Smooth muscle cell (in vitro differentiated cells): Measurements from ENCODE around the gene STARD8. TPM values are rescaled to one million over a fixed set of nuclear protein-coding genes. Genes with fewer than 3 reads are reported as not detected.

ENCODE experiments used
- DNase-seq: peaks from one replicate; lab custom pipeline; 2025; ENCODE audit not compliant: unreplicated experiment; lab: John Stamatoyannopoulos, UW
- H2AFZ ChIP-seq: fragments of 200-600 bp; sonication (generic); 2 replicates; pipeline ENCODE4 v1.6.0; 2016; ENCODE audit warnings: antibody characterized with exemption, low read depth, mild to moderate bottlenecking
- H3F3A ChIP-seq: fragments of 200-600 bp; sonication (generic); 2 replicates; pipeline ENCODE4 v1.6.0; 2017; ENCODE audit warnings: antibody characterized with exemption, low read depth
- H3K27ac ChIP-seq: fragments of 200-600 bp; sonication (generic); 2 replicates; pipeline ENCODE4 v1.5.1; 2016; ENCODE audit warnings: low read depth, mild to moderate bottlenecking
- H3K27me3 ChIP-seq: fragments of 200-600 bp; sonication (generic); 2 replicates; pipeline ENCODE4 v1.6.1; 2016; ENCODE audit warnings: low read depth, mild to moderate bottlenecking
- H3K36me3 ChIP-seq: fragments of 200-600 bp; sonication (generic); 2 replicates; pipeline ENCODE4 v1.5.1; 2016; ENCODE audit warnings: low read depth
- H3K4me1 ChIP-seq: fragments of 200-600 bp; sonication (generic); 2 replicates; pipeline ENCODE4 v1.5.1; 2016; ENCODE audit warnings: low read depth
- H3K4me2 ChIP-seq: fragments of 200-600 bp; sonication (generic); 2 replicates; pipeline ENCODE4 v1.6.0; 2016; ENCODE audit warnings: mild to moderate bottlenecking
- H3K4me3 ChIP-seq: fragments of 200-600 bp; sonication (generic); 2 replicates; pipeline ENCODE4 v1.5.1; 2016; ENCODE audit warnings: mild to moderate bottlenecking
- H3K79me2 ChIP-seq: fragments of 200-600 bp; sonication (generic); 2 replicates; pipeline ENCODE4 v1.6.0; 2016; ENCODE audit warnings: low read depth, mild to moderate bottlenecking
- H3K9ac ChIP-seq: fragments of 200-600 bp; sonication (generic); 2 replicates; pipeline ENCODE4 v1.6.0; 2016; ENCODE audit warnings: low read depth
- H3K9me3 ChIP-seq: fragments of 200-600 bp; sonication (generic); replicated peaks from 2 replicates; pipeline ENCODE4 v1.5.1; 2016; ENCODE audit warnings: low read depth
- H4K20me1 ChIP-seq: fragments of 200-600 bp; sonication (generic); 2 replicates; pipeline ENCODE4 v1.6.0; 2016; ENCODE audit warnings: low read depth
- WGBS: methylation state at CpG from one replicate; pipeline ENCODE4 v1.1.7; 2016; ENCODE audit warnings: low lambda C conversion rate; 5-methylcytosine and 5-hydroxymethylcytosine counted together
- polyA plus RNA-seq: library from polyadenylated mRNA; unstranded; fragments of >200 nt; fragmentation: Nextera tagmentation; extraction: Ambion mirVana; gene quantifications from 2 replicates; pipeline ENCODE4 v1.2.1, GENCODE V29; 2016
- total RNA-seq: library from RNA; depleted of rRNA; stranded (reverse); fragments of >200 nt; gene quantifications from 2 replicates; pipeline ENCODE4 v1.2.3, GENCODE V29; 2014
- TF ChIP-seq, protein P1 (sequence below): fragments of 200-600 bp; sonication (generic); IDR thresholded peaks from 2 replicates; pipeline ENCODE4 v1.5.1; 2017; ENCODE audit warnings: borderline replicate concordance, mild to moderate bottlenecking, antibody characterized with exemption; ENCODE audit not compliant: insufficient read depth, poor library complexity, severe bottlenecking

Gene STARD8
- total and polyA plus RNA-seq, 2 experiments from 2014 or later = 0.27 to 0.38 TPM

- no peak overlapping the region for H3K27ac ChIP-seq
- TF ChIP-seq, protein P1, sequence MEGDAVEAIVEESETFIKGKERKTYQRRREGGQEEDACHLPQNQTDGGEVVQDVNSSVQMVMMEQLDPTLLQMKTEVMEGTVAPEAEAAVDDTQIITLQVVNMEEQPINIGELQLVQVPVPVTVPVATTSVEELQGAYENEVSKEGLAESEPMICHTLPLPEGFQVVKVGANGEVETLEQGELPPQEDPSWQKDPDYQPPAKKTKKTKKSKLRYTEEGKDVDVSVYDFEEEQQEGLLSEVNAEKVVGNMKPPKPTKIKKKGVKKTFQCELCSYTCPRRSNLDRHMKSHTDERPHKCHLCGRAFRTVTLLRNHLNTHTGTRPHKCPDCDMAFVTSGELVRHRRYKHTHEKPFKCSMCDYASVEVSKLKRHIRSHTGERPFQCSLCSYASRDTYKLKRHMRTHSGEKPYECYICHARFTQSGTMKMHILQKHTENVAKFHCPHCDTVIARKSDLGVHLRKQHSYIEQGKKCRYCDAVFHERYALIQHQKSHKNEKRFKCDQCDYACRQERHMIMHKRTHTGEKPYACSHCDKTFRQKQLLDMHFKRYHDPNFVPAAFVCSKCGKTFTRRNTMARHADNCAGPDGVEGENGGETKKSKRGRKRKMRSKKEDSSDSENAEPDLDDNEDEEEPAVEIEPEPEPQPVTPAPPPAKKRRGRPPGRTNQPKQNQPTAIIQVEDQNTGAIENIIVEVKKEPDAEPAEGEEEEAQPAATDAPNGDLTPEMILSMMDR = no peak
- no peaks in the 10 kb centered on the region for H3K4me1 ChIP-seq
- H4K20me1 ChIP-seq = no peaks in the 10 kb centered on the region
- no peak overlapping the region for H3K4me3 ChIP-seq
- no peak for DNase-seq
- no peaks in the 10 kb centered on the region for H3K9me3 ChIP-seq
- H3F3A ChIP-seq = no peaks in the 10 kb centered on the region
- H2AFZ ChIP-seq = no peak overlapping the region
- WGBS = 84% methylated on average over 9 of the region's 9 CpGs
- H3K4me2 ChIP-seq = no peak overlapping the region
- H3K36me3 ChIP-seq = no peaks in the 10 kb centered on the region
- no peaks in the 10 kb centered on the region for H3K79me2 ChIP-seq
- no peak overlapping the region for H3K9ac ChIP-seq
- no peaks in the 10 kb centered on the region for H3K27me3 ChIP-seq
Measured at GRCh38 chrX:68720851-68721250, 73.4 kb downstream of the STARD8 start.

- no peak overlapping the region for H3K4me3 ChIP-seq
- H3F3A ChIP-seq = no peaks in the 10 kb centered on the region
- H2AFZ ChIP-seq = no peak overlapping the region
- no peak for DNase-seq
- WGBS = 87% methylated on average over 7 of the region's 7 CpGs
- no peak overlapping the region for H3K27ac ChIP-seq
- no peaks in the 10 kb centered on the region for H3K4me1 ChIP-seq
- TF ChIP-seq, protein P1 = no peak
- no peak overlapping the region for H3K9ac ChIP-seq
- H3K4me2 ChIP-seq = no peak overlapping the region
- no peaks in the 10 kb centered on the region for H4K20me1 ChIP-seq
- no peaks in the 10 kb centered on the region for H3K27me3 ChIP-seq
- H3K79me2 ChIP-seq = no peaks in the 10 kb centered on the region
- H3K36me3 ChIP-seq = no peaks in the 10 kb centered on the region
- no peaks in the 10 kb centered on the region for H3K9me3 ChIP-seq
Measured at GRCh38 chrX:68721546-68721945, 74.1 kb downstream of the STARD8 start.

- TF ChIP-seq, protein P1 = no peak
- WGBS = 75% methylated on average over 16 of the region's 16 CpGs
- Histone ChIP-seq H3K79me2 (no peaks in the 10 kb centered on the region), H3K27me3 (no peaks in the 10 kb centered on the region), H4K20me1 (no peaks in the 10 kb centered on the region), H3K9me3 (no peaks in the 10 kb centered on the region), H2AFZ (no peak overlapping the region), H3K27ac (no peak overlapping the region), H3F3A (no peaks in the 10 kb centered on the region), H3K4me2 (no peak overlapping the region), H3K4me1 (no peaks in the 10 kb centered on the region), H3K4me3 (no peak overlapping the region), H3K9ac (no peak overlapping the region), H3K36me3 (no peaks in the 10 kb centered on the region)
- DNase-seq = no peak
Measured at GRCh38 chrX:68721991-68722860, 74.8 kb downstream of the STARD8 start.
